ENCODE measurements around the gene MADCAM1. TPM values are rescaled to one million over a fixed set of nuclear protein-coding genes. Genes with fewer than 3 reads are reported as not detected.

MADCAM1 gene
- total and polyA plus RNA-seq, 10 of the 15 experiments (the other 5 are each of a cell fraction or from before 2014, with no cell fraction given), result 0.06 to 0.32 (median 0.31) TPM; not detected in 5

- no peak for TF ChIP-seq REST (IDR thresholded peaks at IDR 0.05; ENCODE audit: low read depth, low read length)
- TF ChIP-seq USF2 (IDR thresholded peaks at IDR 0.05; ENCODE audit: borderline replicate concordance, low read depth, low read length), result no peak
These were observed 38.6 kb upstream of the MADCAM1 start (continued) for GRCh38 chr19:457636-458035.

GRCh38 chr19:458091-459042 is 37.9 kb upstream of the MADCAM1 start:
- Histone ChIP-seq H3K27me3 (replicated peaks in 1 of 2; ENCODE audit: control insufficient read depth in 2 of 2, insufficient read depth in 2 of 2, low read length in 1 of 2) (no peaks in the 10 kb centered on the region), H3K9me3 (replicated peaks; ENCODE audit: control insufficient read depth, insufficient read depth, low read length) (no peaks in the 10 kb centered on the region; the same call in 2 of the 3 replicates), H3K4me3 (no peak overlapping the region), H3K4me1 (ENCODE audit: control insufficient read depth, insufficient read depth, low read length) (no peaks in the 10 kb centered on the region), H2AFZ (ENCODE audit: control insufficient read depth, low read depth, low read length) (no peak overlapping the region), H3K9ac (ENCODE audit: control insufficient read depth, insufficient read depth, low read length) (no peak overlapping the region), H3K27ac (ENCODE audit: control insufficient read depth, insufficient read depth) (no peak overlapping the region), H3K36me3 (ENCODE audit: control insufficient read depth in 2 of 2, insufficient read depth in 2 of 2, low read length in 1 of 2) (no peaks in the 10 kb centered on the region), H3K4me2 (ENCODE audit: control insufficient read depth, insufficient read depth) (no peak overlapping the region), H4K20me1 (ENCODE audit: control insufficient read depth, insufficient read depth) (no peaks in the 10 kb centered on the region), H3K79me2 (ENCODE audit: control insufficient read depth, insufficient read depth, low read length) (no peaks in the 10 kb centered on the region)
- ATAC-seq, result no peak
- no peak for FAIRE-seq
- ChIA-PET POLR2A (no interaction called here), RAD21 (ENCODE audit: unreplicated experiment) (no interaction called here), SMC1A (ENCODE audit: uncharacterized antibody, unreplicated experiment) (no interaction called here), CTCF (no interaction called here)
- 70% methylated on average over 16 of the region's 89 CpGs for WGBS (ENCODE audit: insufficient coverage, insufficient replicate concordance, low lambda C conversion rate, missing lambda C conversion rate)
- intact Hi-C loops (cut with micrococcal nuclease; ENCODE audit: unreplicated experiment), result no loop called here
- no TSS peak for BruUV-seq (replicated peaks)
- no peak for DNase-seq (ENCODE audit: low read depth, low spot score)
- TF ChIP-seq KDM1A (IDR thresholded peaks at IDR 0.05; ENCODE audit: borderline replicate concordance), result no peak
- no peak for TF ChIP-seq CBX3 (IDR thresholded peaks at IDR 0.05; ENCODE audit: borderline replicate concordance, low read depth)
- TF ChIP-seq MEF2B (IDR thresholded peaks at IDR 0.05; ENCODE audit: partially characterized antibody, poor library complexity, severe bottlenecking), result no peak
- no peak for TF ChIP-seq MYB (IDR thresholded peaks at IDR 0.05; ENCODE audit: borderline replicate concordance, low read depth, low read length)
- TF ChIP-seq TCF3 (IDR thresholded peaks at IDR 0.05; ENCODE audit: borderline replicate concordance, insufficient read depth, low read depth, low read length), result no peak
- no peak for TF ChIP-seq IRF4 (IDR thresholded peaks at IDR 0.05; ENCODE audit: low read depth, low read length)
- TF ChIP-seq IRF5 (IDR thresholded peaks at IDR 0.05; ENCODE audit: borderline replicate concordance), result no peak
- no peak for TF ChIP-seq ZNF622 (IDR thresholded peaks at IDR 0.05)
- no peak for TF ChIP-seq ZSCAN29 (IDR thresholded peaks at IDR 0.05)
- no peak for TF ChIP-seq MTA2 (IDR thresholded peaks at IDR 0.05; ENCODE audit: low read depth)
- no peak for TF ChIP-seq SP1 (IDR thresholded peaks at IDR 0.05; ENCODE audit: low read depth, low read length)
- TF ChIP-seq IKZF1 (conservative IDR thresholded peaks at IDR 0.05), result no peak
- TF ChIP-seq CREB1 (IDR thresholded peaks at IDR 0.05; ENCODE audit: low read depth), result no peak
- no peak for TF ChIP-seq SMAD1 (IDR thresholded peaks at IDR 0.05; ENCODE audit: low read depth, partially characterized antibody)
- no peak for TF ChIP-seq NR2C2 (IDR thresholded peaks at IDR 0.05; ENCODE audit: borderline replicate concordance, control insufficient read depth, insufficient read length, low read depth)
- TF ChIP-seq ZNF274 (IDR thresholded peaks at IDR 0.05; ENCODE audit: insufficient read depth, insufficient read length), result no peak
- in situ Hi-C loops (cut with MboI), result no loop called here
